Midbrain (tissue), 1 donor: ENCODE data around the gene TP73.

Source experiments
- DNase-seq: peaks from one replicate; lab custom pipeline; 2025; lab: John Stamatoyannopoulos, UW

The TP73 gene

GRCh38 chr1:3651930-3652547 is at the start of gene TP73:
TSS of gene TP73 (plus strand) at chr1:3652516. CDS start at chr1:3682366, 29,850 bp downstream.
- DNase-seq = no peak

DNA sequence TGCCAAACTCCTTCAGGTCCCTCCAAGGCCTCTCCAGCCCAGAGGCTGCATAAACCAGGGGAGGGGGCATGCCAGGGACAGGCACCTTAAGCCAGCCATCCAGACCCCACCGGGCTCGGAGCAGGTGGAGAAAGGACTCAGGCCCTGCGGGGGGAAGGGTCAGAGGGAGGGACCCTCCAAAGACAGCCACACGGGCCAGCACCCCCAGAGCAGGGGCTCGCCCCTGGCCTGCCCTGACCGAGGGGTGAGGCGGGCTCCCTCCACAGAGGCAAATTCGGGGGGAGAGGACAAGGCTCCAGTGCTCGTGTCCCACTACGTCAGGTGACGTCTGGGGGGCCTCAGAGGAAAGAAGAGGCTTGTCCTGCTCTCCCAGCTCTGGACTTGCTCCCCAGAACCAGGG is 49.2 kb upstream of the TP73 start:
- no peak for DNase-seq

DNA sequence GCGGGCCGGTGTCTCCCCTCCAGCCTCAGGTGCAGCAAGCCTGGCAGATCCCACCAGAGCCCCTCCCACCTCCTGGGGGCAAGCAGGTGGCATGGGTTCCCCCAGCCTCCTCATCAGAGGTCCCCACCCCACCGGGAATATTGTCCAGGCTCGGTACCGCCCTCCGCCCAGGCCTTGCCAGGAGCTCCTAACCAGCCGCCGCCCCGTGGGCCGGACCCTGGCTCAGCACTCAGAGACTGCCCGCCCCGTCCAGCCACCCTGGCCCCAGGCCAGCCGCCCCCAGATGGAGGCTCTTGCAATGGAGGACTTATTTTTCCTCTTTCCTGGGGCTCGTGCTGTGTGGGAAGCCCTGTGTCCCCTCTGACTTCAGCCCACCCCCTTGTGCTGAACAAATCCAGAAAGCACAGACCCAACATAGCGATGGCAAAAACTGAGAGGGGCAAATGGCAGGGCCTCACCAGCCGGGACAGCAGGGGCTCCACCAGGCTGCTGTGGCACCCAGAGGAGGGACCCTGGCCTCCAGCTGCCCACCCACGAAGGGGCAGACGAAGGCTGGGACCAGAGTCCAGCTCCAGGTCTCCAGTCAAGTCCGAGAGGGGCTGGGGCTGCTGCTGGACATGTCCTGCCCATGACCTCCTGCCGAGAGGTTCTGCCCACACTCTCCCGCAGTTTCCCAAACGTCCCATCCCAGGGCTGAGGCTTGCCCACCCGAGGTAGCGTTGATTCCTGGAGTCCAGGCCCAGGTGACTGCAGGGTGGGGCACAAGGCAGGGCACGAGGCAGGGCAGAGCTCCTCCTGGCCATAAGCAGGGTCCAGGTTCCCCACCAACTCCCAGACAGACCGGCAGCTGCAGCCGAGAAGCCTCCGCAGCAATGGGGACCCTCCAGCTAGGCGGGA is 48.5 kb upstream of the TP73 start:
- DNase-seq = no peak

DNA sequence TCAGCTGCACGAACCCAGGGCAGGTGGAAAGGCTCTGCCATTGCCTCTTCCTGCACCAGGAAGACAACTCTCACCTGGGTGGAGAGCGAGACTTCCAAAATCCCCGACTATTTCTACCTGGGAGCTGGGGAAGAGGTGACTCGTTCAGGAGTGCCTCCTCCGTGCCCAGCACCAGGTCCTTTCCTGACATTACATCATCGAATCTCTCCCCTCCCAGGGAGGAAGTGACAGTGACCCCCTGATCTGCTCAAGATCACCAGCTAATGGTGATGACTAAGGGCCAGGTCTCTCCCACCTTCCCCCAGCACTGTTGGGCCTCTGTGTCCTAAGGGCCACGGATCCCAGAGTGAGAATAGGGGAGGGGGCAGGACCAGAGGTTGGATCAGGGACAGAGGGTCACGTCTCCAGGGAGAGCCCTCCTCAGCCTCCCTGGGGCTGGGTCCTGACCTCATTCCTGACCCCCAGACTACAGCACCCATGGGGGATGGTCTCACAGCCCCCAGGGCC is 47.8 kb upstream of the TP73 start:
- DNase-seq = no peak

GRCh38 chr1:3604997-3605823 is 47.1 kb upstream of the TP73 start:
- DNase-seq = no peak

GRCh38 chr1:3606779-3607702 is 45.3 kb upstream of the TP73 start:
- no peak for DNase-seq

DNA sequence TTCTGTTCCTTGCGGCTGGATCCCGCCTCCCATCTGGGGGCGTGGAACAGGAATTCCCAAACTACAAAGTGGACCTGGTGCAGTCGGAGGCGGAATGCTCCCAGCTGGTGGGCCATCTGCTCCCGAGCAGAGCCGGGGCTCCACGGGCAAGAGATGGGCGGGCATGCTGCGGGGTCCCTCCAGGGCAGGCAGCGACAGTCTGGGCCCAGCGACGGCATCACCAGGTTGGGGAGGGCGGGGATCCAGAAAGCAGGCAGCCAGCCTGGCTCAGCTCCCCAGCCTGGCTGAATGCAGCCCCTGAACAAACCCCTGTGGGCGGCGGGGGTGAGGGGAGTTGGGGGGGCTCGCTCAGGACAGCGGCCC is 44.6 kb upstream of the TP73 start:
- DNase-seq = no peak

GRCh38 chr1:3608154-3608553 is 44.2 kb upstream of the TP73 start:
- no peak for DNase-seq

DNA sequence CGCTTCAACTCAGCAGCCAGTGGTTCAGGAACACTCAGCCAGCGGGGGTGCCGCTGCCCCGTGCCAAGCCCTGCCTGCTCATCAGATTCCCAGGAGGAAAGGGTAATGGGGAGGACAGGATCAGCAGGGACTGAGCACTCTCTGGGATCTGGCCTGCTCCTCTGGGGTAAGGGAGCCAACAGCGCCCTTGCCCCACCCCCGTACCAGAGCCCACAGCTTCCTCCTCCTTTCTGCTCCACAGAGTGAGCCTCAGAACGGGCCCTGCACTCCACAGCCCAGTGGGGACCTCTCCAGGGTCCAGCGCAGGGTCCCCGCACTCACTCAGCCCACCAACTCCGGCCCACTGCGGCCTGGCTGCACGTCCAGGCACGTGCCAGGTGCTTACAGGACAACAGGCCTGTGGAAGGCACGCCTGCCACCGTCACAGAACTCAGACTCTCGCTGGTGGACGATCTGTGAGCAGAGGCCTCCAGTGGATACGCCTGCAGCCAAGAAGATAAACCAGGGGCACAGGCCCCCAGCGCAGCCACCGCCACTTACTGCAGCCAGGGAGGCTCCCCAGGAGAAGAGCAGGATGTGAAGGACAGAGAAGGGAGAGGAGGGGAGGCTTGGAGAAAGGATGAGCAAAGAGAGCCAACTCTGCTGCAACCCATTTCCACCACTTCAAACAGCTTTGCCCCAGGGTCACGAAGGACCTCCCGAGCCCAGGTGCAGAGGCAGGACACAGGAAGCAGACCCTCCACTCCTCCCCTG is 43.1 kb upstream of the TP73 start:
- DNase-seq = no peak

DNA sequence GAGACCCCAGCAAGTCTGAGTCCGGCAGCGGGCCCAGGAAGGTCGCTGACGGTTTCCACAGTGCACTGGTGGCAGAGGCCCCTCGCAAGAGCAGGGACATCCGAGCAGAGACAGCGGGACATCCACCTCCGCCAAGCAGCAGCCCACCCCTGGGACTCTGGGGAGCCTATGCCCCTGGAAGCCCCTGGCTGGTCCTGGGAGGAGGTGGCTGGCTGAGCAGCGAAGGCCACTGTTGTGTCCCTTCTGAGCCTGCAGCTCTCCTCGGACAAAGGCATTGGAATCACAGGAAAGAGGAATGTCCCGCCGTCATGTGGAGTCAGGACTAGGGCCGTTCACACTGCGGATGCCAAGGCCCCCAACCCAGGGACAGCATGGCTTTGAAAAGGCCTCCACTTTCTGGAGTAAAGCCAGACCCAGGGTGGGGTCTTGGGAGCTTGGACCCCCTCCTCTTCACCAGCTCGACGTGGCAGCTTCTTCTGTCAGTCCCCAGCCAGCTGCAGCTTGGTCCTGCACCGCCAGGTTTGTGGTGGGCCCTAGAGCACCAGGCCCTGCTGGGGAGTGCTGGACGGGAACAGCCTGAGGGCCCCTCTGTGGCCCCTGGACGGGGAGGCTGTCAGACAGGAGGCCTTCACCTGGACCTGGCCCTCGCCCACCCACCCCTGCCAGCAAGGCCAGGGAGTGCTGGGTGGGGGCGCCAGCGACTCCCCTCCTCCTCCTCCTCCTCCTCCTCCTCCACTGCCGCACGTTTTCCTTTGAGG is 42.4 kb upstream of the TP73 start:
- no peak for DNase-seq

- DNase-seq = no peak
Measured at GRCh38 chr1:3610527-3611169, 41.7 kb upstream of the TP73 start.

GRCh38 chr1:3611170-3612019 is 40.9 kb upstream of the TP73 start, which contains the start of gene MEGF6:
TSS of gene MEGF6 (minus strand) at chr1:3611508. CDS start at chr1:3611268, 240 bp downstream.
- DNase-seq = no peak

DNA sequence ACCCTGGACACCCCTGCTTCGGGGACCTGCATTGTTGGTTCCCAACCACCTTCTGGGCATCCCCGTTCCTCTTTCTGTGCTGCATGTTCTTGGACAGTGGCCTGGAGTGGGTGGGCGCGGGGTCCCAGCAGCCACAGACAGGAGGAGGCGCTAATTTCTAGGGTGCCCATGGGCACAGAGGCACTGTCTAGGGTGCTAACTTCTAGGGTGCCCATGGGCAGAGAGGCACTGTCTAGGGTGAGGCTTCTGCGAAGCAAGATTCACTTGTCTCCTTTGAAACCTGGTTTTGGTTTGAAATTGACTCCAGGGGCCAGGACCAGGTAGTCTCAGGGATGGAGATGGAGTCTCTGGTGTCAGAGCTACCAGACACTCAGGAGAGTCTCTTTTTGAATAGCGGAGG is 40.2 kb upstream of the TP73 start:
- DNase-seq = no peak

DNA sequence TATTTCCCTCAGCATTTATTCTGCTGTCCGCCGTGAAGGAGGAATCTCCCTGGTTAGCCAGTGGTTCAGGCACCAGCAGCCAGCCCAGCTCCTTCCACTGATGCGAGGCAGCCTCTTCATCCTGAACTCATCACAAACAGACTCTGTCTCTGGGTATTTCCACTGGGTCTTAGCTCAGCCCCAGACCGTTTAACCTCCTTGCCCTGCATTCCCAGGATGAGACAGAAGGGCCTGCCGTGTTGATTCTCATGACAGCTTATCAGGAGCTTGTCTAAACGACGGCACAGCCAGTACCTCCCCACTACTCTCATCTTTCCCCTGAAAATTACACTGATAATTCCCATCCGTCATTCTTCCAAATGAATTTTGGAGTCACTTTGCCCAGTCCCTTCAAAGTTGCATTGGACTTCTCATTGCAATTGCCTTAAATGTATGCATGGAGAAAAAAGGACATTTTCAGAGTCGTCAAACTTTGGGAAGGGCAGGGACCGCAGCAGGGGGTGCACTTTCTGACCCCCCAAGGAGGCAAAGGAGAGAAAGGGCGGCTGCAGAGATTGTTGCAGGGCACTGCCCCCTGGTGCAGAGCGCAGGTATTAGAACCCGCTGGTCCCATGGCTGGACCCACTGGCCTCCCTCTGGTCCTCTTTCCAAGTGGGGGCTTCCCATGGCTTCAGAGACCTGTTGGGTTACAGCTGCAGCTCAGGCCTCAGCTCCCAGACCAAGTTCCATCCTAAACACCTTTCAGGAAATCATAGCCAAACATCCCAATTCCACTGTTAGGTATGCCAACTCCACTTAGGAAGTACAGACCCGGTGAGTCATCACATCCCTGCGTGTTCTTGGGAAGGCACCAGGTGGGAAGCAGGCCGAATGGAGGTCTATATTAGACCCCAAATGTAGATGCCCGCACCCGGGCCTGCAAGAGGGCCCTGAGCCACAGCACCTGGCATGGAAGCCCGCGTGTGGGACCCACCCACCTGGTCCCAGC is 37.3 kb upstream of the TP73 start:
- DNase-seq = no peak

- no peak for DNase-seq
Measured at GRCh38 chr1:3616861-3617260, 35.5 kb upstream of the TP73 start.

DNA sequence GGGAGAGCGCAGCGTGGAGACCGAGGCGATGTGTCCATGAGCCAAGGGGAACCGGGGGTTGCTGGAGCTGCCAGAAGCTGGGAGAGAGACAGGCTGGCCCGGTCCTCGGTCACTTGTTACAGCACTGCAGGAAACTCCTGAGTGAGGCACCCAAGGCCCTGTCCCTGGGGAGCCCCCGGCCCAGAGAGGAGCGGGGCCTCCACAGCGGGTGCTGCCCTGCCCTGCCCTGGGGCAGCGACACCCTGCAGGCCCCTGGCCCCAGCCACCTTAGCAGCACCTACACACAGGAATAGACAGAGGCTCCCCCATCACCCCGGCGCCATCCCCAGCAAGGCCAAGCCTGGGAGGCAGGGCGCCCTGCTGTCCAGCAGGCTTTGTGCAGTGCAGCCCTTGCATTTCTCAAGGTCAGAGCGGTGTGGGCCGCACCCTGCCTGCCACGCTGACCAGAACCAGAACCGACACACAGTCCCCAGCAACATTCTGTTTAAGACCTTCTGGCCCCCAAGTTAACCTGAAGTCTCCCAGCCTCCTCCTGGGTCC is 34.4 kb upstream of the TP73 start:
- DNase-seq = no peak

- DNase-seq = no peak
Measured at GRCh38 chr1:3618531-3618880, 33.8 kb upstream of the TP73 start.
